NAMALWA (cell line): ENCODE data around the gene ITIH6.
"Not testable (repeated sequence)": the region's sequence is repeated elsewhere in the genome, so short reads cannot be mapped to it uniquely, and the experiment has no call there.

Source experiments
- DNase-seq: peaks from one replicate; pipeline ENCODE4 v3.0.0-alpha.2; 2015; ENCODE audit warnings: low spot score

The ITIH6 gene

GRCh38 chrX:54798137-54798536 lies at the start of gene ITIH6:
TSS of gene ITIH6 (minus strand) at chrX:54798255. CDS start at chrX:54798210, 45 bp downstream.
- no peak for DNase-seq

GRCh38 chrX:54847700-54848099 lies 49.6 kb upstream of the ITIH6 start:
- DNase-seq = not testable (repeated sequence)

- no peak for DNase-seq
Observed at GRCh38 chrX:54843050-54843449, 45.0 kb upstream of the ITIH6 start.

GRCh38 chrX:54842607-54843006 lies 44.6 kb upstream of the ITIH6 start:
- no peak for DNase-seq

GRCh38 chrX:54841184-54841874 lies 43.3 kb upstream of the ITIH6 start:
- DNase-seq = not testable (repeated sequence)

- no peak for DNase-seq
Observed at GRCh38 chrX:54838583-54838982, 40.5 kb upstream of the ITIH6 start.

GRCh38 chrX:54826598-54826997 lies 28.5 kb upstream of the ITIH6 start:
- no peak for DNase-seq

GRCh38 chrX:54825716-54826438 lies 27.8 kb upstream of the ITIH6 start:
- peak; percentile 6 for DNase-seq

- no peak for DNase-seq
Observed at GRCh38 chrX:54824722-54825121, 26.7 kb upstream of the ITIH6 start.

- DNase-seq = no peak
Observed at GRCh38 chrX:54824195-54824594, 26.1 kb upstream of the ITIH6 start.

GRCh38 chrX:54821310-54821709 lies 23.3 kb upstream of the ITIH6 start:
- no peak for DNase-seq

GRCh38 chrX:54820737-54821136 lies 22.7 kb upstream of the ITIH6 start:
- DNase-seq = no peak

GRCh38 chrX:54819201-54819600 lies 21.1 kb upstream of the ITIH6 start:
- no peak for DNase-seq

- no peak for DNase-seq
Observed at GRCh38 chrX:54818221-54818620, 20.2 kb upstream of the ITIH6 start.

GRCh38 chrX:54817220-54817820 lies 19.3 kb upstream of the ITIH6 start:
- DNase-seq = no peak

GRCh38 chrX:54812306-54812705 lies 14.3 kb upstream of the ITIH6 start:
- no peak for DNase-seq

GRCh38 chrX:54811301-54811885 lies 13.3 kb upstream of the ITIH6 start:
- DNase-seq = no peak

GRCh38 chrX:54810532-54810931 lies 12.5 kb upstream of the ITIH6 start:
- DNase-seq = no peak

GRCh38 chrX:54808605-54809483 lies 10.8 kb upstream of the ITIH6 start:
- DNase-seq = peak; percentile 96

- no peak for DNase-seq
Observed at GRCh38 chrX:54808109-54808604, 10.1 kb upstream of the ITIH6 start.

- peak; percentile 13 for DNase-seq
Observed at GRCh38 chrX:54807524-54808108, 9.6 kb upstream of the ITIH6 start, which contains the start of gene MAGED2. TSS of gene MAGED2 (plus strand) at chrX:54807745. CDS start at chrX:54809332, 1,587 bp downstream.
